Measurements from ENCODE around the gene SAFB. TPM values are rescaled to one million over a fixed set of nuclear protein-coding genes. Genes with fewer than 3 reads are reported as not detected.

SAFB gene
- total and polyA plus RNA-seq, 2 of the 13 experiments (the other 11 are each of a cell fraction or from before 2014, with no cell fraction given) = 21.0 to 28.4 TPM

GRCh38 chr19:5648464-5648863, 25.6 kb downstream of the SAFB start:
- intact Hi-C loops (cut with micrococcal nuclease; ENCODE audit: unreplicated experiment) = no loop called here
- FAIRE-seq = no peak
- Histone ChIP-seq H2AFZ (ENCODE audit: low read length) (no peak overlapping the region), H3K4me1 (ENCODE audit: insufficient read depth, low read length) (no peaks in the 10 kb centered on the region), H3K79me2 (ENCODE audit: insufficient read depth, low read length) (peaks cover 27% of the 10 kb centered on the region), H4K20me1 (ENCODE audit: insufficient read depth, low read length) (peaks cover 12% of the 10 kb centered on the region), H3K4me3 (replicated peaks in 1 of 3; ENCODE audit: insufficient read depth in 1 of 3, low read depth in 2 of 3, low read length in 3 of 3) (no peak overlapping the region), H3K27me3 (ENCODE audit: control insufficient read depth in 1 of 2, insufficient read depth in 2 of 2, low read length in 2 of 2) (no peaks in the 10 kb centered on the region), H3K4me2 (ENCODE audit: low read depth, low read length) (no peak overlapping the region), H3K36me3 (replicated peaks in 1 of 2; ENCODE audit: control insufficient read depth in 1 of 2, insufficient read depth in 2 of 2, low read length in 2 of 2) (peaks cover 48 to 90% of the 10 kb centered on the region in 2 experiments), H3K9me3 (ENCODE audit: low read length) (no peaks in the 10 kb centered on the region), H3K9ac (ENCODE audit: insufficient read depth, low read depth, low read length) (no peak overlapping the region), H3K27ac (ENCODE audit: extremely low read length, insufficient read depth, low read length) (no peak overlapping the region)
- in situ Hi-C loops (cut with HindIII; ENCODE audit: extremely low pct_ligation_motif_present, low pct_unique_long_range_greater_than_20kb) = no loop called here
- TF ChIP-seq ZBTB43 (CRISPR knock-in tag; conservative IDR thresholded peaks at IDR 0.05) = no peak
- no peak for TF ChIP-seq ZNF776 (CRISPR knock-in tag; IDR thresholded peaks at IDR 0.05)
- no peak for TF ChIP-seq AGO2 (optimal IDR thresholded peaks at IDR 0.05; ENCODE audit: low read depth, low read length)
- TF ChIP-seq ZNF318 (CRISPR knock-in tag; IDR thresholded peaks at IDR 0.05) = no peak
- no peak for TF ChIP-seq ZNF772 (CRISPR knock-in tag; IDR thresholded peaks at IDR 0.05)
- TF ChIP-seq SRSF9 (IDR thresholded peaks at IDR 0.05; ENCODE audit: borderline replicate concordance, insufficient read depth, low read depth, low read length, poor library complexity, severe bottlenecking) = no peak
- TF ChIP-seq IKZF1 (IDR thresholded peaks at IDR 0.05) = no peak
- TF ChIP-seq ZNF777 (CRISPR knock-in tag; IDR thresholded peaks at IDR 0.05) = no peak
- TF ChIP-seq ZFAT (CRISPR knock-in tag; conservative IDR thresholded peaks at IDR 0.05) = no peak
- ChIA-PET CTCF (ENCODE audit: low intra/inter-chr PET ratio, low total read pairs) (no interaction called here), POLR2A (interaction anchor here (1.0 kb wide), 1 partner anchor 26 kb away, joined by 3 read pairs; the partner anchor contains the start of genes SAFB and SAFB2)
- ATAC-seq = no peak
- WGBS (ENCODE audit: low lambda C conversion rate) = 89% methylated on average over 9 of the region's 11 CpGs
- DNase-seq (ENCODE audit: low spot score) = no peak
- BruUV-seq (replicated peaks) = no TSS peak
